IMR-90 (cell line): ENCODE measurements around the gene GDPD5. TPM values are rescaled to one million over a fixed set of nuclear protein-coding genes. Genes with fewer than 3 reads are reported as not detected.

Source experiments
- ATAC-seq: fragments of 200-7000 bp; cut with Tn5 transposase; 2 replicates; pipeline ENCODE4 v1.9.1; 2020; ENCODE audit warnings: low read depth, mild to moderate bottlenecking, moderate library complexity
- BruUV-seq: library from RNA; stranded (reverse); fragments of 400-500 nt; replicated peaks from 2 replicates; lab custom pipeline; 2021; lab: Mats Ljungman, UMichigan
- CTCF ChIA-PET: fragments of 300-600 bp; formaldehyde crosslinking; extraction: SDS; loops from one replicate; lab custom pipeline; 2021; ENCODE audit warnings: antibody characterized with exemption; lab: Yijun Ruan, JAX
- POLR2A ChIA-PET: fragments of 300-600 bp; sonication (Branson Sonifier 250); formaldehyde crosslinking; loops from one replicate; lab custom pipeline; 2022; ENCODE audit warnings: antibody characterized with exemption; ENCODE audit not compliant: unreplicated experiment; lab: Charles Lee
- DNase-seq: peaks from one replicate; pipeline ENCODE4 v3.0.0; 2013
- H2AFZ ChIP-seq: replicated peaks from 2 replicates; pipeline ENCODE3; 2013; ENCODE audit warnings: low read length, mild to moderate bottlenecking; ENCODE audit not compliant: poor library complexity
- H2AK5ac ChIP-seq: 2 replicates; pipeline ENCODE4 v1.6.1; 2013; ENCODE audit warnings: low read depth, low read length, inconsistent platforms
- H2AK9ac ChIP-seq: replicated peaks from 2 replicates; pipeline ENCODE3; 2013; ENCODE audit warnings: mild to moderate bottlenecking, low read depth, low read length, moderate library complexity; ENCODE audit not compliant: poor library complexity
- H2BK120ac ChIP-seq: 2 replicates; pipeline ENCODE4 v1.6.1; 2013; ENCODE audit warnings: low read depth, low read length, inconsistent platforms
- H2BK15ac ChIP-seq: 3 replicates; pipeline ENCODE4 v1.6.1; 2013; ENCODE audit warnings: low read depth, low read length, inconsistent platforms
- H2BK20ac ChIP-seq: 2 replicates; pipeline ENCODE4 v1.6.1; 2013; ENCODE audit warnings: low read depth, mild to moderate bottlenecking, inconsistent platforms, low read length, moderate library complexity
- H2BK5ac ChIP-seq: 2 replicates; pipeline ENCODE4 v1.6.1; 2013; ENCODE audit warnings: mild to moderate bottlenecking, low read depth, low read length, inconsistent platforms; ENCODE audit not compliant: poor library complexity, severe bottlenecking
- H3K14ac ChIP-seq: replicated peaks from 2 replicates; pipeline ENCODE4 v1.6.1; 2013; ENCODE audit warnings: low read depth, low read length, inconsistent platforms
- H3K18ac ChIP-seq: 2 replicates; pipeline ENCODE4 v1.6.1; 2013; ENCODE audit warnings: low read depth, low read length, control low read depth
- H3K23ac ChIP-seq: 2 replicates; pipeline ENCODE4 v1.6.1; 2013; ENCODE audit warnings: low read depth, low read length, inconsistent platforms
- H3K27ac ChIP-seq: 2 replicates; pipeline ENCODE4 v1.5.1; 2013; ENCODE audit warnings: mild to moderate bottlenecking, control low read depth, low read length; ENCODE audit not compliant: insufficient read depth
- H3K27me3 ChIP-seq: 2 replicates; pipeline ENCODE4 v1.6.1; 2013; ENCODE audit warnings: low read length; ENCODE audit not compliant: control insufficient read depth, insufficient read depth
- H3K36me3 ChIP-seq: 2 replicates; pipeline ENCODE4 v1.6.1; 2013; ENCODE audit warnings: low read length, mixed read lengths; ENCODE audit not compliant: control insufficient read depth, insufficient read depth
- H3K4ac ChIP-seq: 2 replicates; pipeline ENCODE4 v1.6.1; 2013; ENCODE audit warnings: low read depth, low read length, inconsistent platforms
- H3K4me1 ChIP-seq: 2 replicates; pipeline ENCODE4 v1.6.1; 2013; ENCODE audit warnings: low read length, mixed read lengths; ENCODE audit not compliant: control insufficient read depth, insufficient read depth
- H3K4me2 ChIP-seq: 2 replicates; pipeline ENCODE4 v1.6.1; 2013; ENCODE audit warnings: low read depth, mild to moderate bottlenecking, control low read depth, low read length, moderate library complexity
- H3K4me3 ChIP-seq: 2 replicates; pipeline ENCODE4 v1.5.1; 2013; ENCODE audit warnings: low read depth, mild to moderate bottlenecking, control low read depth, low read length, moderate library complexity; ENCODE audit not compliant: insufficient read depth
- H3K56ac ChIP-seq: 2 replicates; pipeline ENCODE4 v1.6.1; 2013; ENCODE audit warnings: low read length, inconsistent platforms; ENCODE audit not compliant: insufficient read depth; ENCODE audit errors: extremely low read depth
- H3K79me1 ChIP-seq, 2 experiments: 2 replicates each; pipeline ENCODE4 v1.6.1; 2013; ENCODE audit warnings: low read length in 2 of 2, inconsistent platforms in 1 of 2, low read depth in 1 of 2
- H3K9ac ChIP-seq: 2 replicates; pipeline ENCODE4 v1.6.1; 2013; ENCODE audit warnings: low read depth, low read length, control low read depth
- H3K9me1 ChIP-seq: 2 replicates; pipeline ENCODE4 v1.6.1; 2013; ENCODE audit warnings: low read length, inconsistent platforms; ENCODE audit not compliant: insufficient read depth
- H3K9me3 ChIP-seq: 2 replicates; pipeline ENCODE4 v1.6.1; 2013; ENCODE audit warnings: low read length; ENCODE audit not compliant: control insufficient read depth, insufficient read depth
- H4K20me1 ChIP-seq: 2 replicates; pipeline ENCODE4 v1.6.1; 2013; ENCODE audit warnings: low read length, inconsistent platforms; ENCODE audit not compliant: insufficient read depth
- H4K5ac ChIP-seq: 2 replicates; pipeline ENCODE4 v1.6.1; 2013; ENCODE audit warnings: mild to moderate bottlenecking, low read depth, low read length, control low read depth
- H4K8ac ChIP-seq, 2 experiments: 2 replicates each; pipeline ENCODE4 v1.6.1; 2013; ENCODE audit warnings: low read depth in 2 of 2, low read length in 2 of 2, control low read depth in 1 of 2, inconsistent platforms in 1 of 2
- H4K91ac ChIP-seq: 2 replicates; pipeline ENCODE4 v1.6.1; 2013; ENCODE audit warnings: low read depth, low read length, inconsistent platforms; ENCODE audit not compliant: insufficient read depth
- CHD1 ChIP-seq: IDR thresholded peaks from 2 replicates; pipeline ENCODE4 v1.6.1; 2012; ENCODE audit warnings: low read depth, low read length, improper control_type of control experiment
- FOS ChIP-seq: fragments of 150-350 bp; IDR thresholded peaks from 2 replicates; pipeline ENCODE4 v1.6.1; 2016; ENCODE audit warnings: low read depth, low read length
- MAZ ChIP-seq: IDR thresholded peaks from 2 replicates; pipeline ENCODE4 v1.6.1; 2012; ENCODE audit warnings: low read depth, mild to moderate bottlenecking, low read length, improper control_type of control experiment, moderate library complexity, borderline replicate concordance
- MXI1 ChIP-seq: IDR thresholded peaks from 2 replicates; pipeline ENCODE4 v1.6.1; 2012; ENCODE audit warnings: low read depth, mild to moderate bottlenecking, low read length, moderate library complexity, borderline replicate concordance
- NFE2L2 ChIP-seq: fragments of 150-350 bp; IDR thresholded peaks from 2 replicates; pipeline ENCODE4 v1.6.1; 2016; ENCODE audit warnings: low read depth, mild to moderate bottlenecking, low read length
- RAD21 ChIP-seq: IDR thresholded peaks from 2 replicates; pipeline ENCODE4 v1.6.1; 2012; ENCODE audit warnings: low read length, improper control_type of control experiment
- SMC3 ChIP-seq: fragments of 150-350 bp; IDR thresholded peaks from 2 replicates; pipeline ENCODE4 v1.6.1; 2016; ENCODE audit warnings: low read depth, mild to moderate bottlenecking, antibody characterized with exemption, low read length, moderate library complexity
- WGBS, 2 experiments: methylation state at CpG; one replicate each; pipeline versions ENCODE4 v1.1.5 to v1.1.7; 2013; ENCODE audit warnings: missing lambda C conversion rate in 2 of 2; ENCODE audit not compliant: insufficient read length in 1 of 2; ENCODE audit errors: extremely low coverage in 2 of 2; 5-methylcytosine and 5-hydroxymethylcytosine counted together
- dilution Hi-C: fragments of 300-500 bp; cut with HindIII; formaldehyde crosslinking; loops from one replicate; pipeline ENCODE4 v1.14.3; 2018; ENCODE audit warnings: low sequenced_read_pairs; ENCODE audit not compliant: unreplicated experiment
- in situ Hi-C: fragments of 300-500 bp; cut with MboI; formaldehyde crosslinking; loops from 3 replicates; pipeline ENCODE4 v1.14.3; 2019; ENCODE audit warnings: low sequenced_read_pairs, inconsistent platforms, mixed read lengths
- intact Hi-C: fragments of 100-400 bp; cut with micrococcal nuclease; formaldehyde crosslinking; loops from 2 replicates; pipeline ENCODE4 v1.10.0; 2022
- polyA plus RNA-seq, 3 experiments: library from polyadenylated mRNA; depleted of rRNA; stranded (reverse); fragments of >200 nt; gene quantifications; 2 replicates each; pipeline ENCODE4 v1.2.3, GENCODE V29; 2012; ENCODE audit warnings: low replicate concordance in 1 of 3
- total RNA-seq: library from RNA; depleted of rRNA; stranded (reverse); fragments of >200 nt; gene quantifications from 2 replicates; pipeline ENCODE4 v1.2.3, GENCODE V29; 2012
- TF ChIP-seq, protein P1 (sequence below): fragments of 150-350 bp; IDR thresholded peaks from 2 replicates; pipeline ENCODE4 v1.6.1; 2016; ENCODE audit warnings: low read depth, mild to moderate bottlenecking, low read length, moderate library complexity, borderline replicate concordance
- TF ChIP-seq, protein P2 (sequence below): fragments of 150-350 bp; IDR thresholded peaks from 2 replicates; pipeline ENCODE4 v1.6.1; 2017; ENCODE audit warnings: mild to moderate bottlenecking, antibody characterized with exemption, low read length, low read depth
- TF ChIP-seq, protein P3 (sequence below): conservative IDR thresholded peaks from 2 replicates; pipeline ENCODE4 v1.5.1; 2012; ENCODE audit warnings: mild to moderate bottlenecking, low read depth, low read length, improper control_type of control experiment

Gene GDPD5
- total and polyA plus RNA-seq, 2 of the 4 experiments (the other 2 are of a cell fraction) = 2.0 to 7.9 TPM

DNA sequence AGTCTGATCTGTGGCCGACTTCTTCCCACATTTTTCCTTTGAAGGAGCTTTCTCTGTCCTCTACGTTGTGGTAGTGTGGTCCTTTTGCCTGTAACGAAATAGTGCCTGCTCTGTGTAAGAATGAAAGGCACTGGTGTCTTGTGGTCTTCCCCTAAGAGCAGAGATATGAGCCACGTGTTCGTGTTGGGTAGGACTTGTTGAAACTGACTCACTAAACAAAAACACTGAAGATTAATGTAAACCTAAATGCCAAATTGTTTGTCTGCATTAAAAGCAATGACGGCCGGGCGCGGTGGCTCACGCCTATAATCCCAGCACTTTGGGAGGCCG is 136.5 kb downstream of the GDPD5 start:
- H2AK9ac ChIP-seq = peak overlapping the region; percentile 44
- H2BK5ac ChIP-seq = no peak overlapping the region
- H4K5ac ChIP-seq = no peak overlapping the region
- H3K4ac ChIP-seq = no peak overlapping the region
- ChIA-PET POLR2A (interaction anchor here (1.2 kb wide), 1 partner anchor 177 kb away, joined by 9 read pairs; no protein-coding TSS in a partner anchor), CTCF (interaction anchor here (0.6 to 2.9 kb wide), 8 partner anchors 17 to 187 kb away, joined by 3 to 20 read pairs (median 6); no protein-coding TSS in a partner anchor)
- in situ Hi-C loops = no loop called here
- no peak overlapping the region for H3K18ac ChIP-seq
- 0 out of 2 replicates have a peak overlapping the region, but pooled peaks have one; percentile 15 for H3K14ac ChIP-seq
- TF ChIP-seq CHD1 = no peak
- TF ChIP-seq, protein P1, sequence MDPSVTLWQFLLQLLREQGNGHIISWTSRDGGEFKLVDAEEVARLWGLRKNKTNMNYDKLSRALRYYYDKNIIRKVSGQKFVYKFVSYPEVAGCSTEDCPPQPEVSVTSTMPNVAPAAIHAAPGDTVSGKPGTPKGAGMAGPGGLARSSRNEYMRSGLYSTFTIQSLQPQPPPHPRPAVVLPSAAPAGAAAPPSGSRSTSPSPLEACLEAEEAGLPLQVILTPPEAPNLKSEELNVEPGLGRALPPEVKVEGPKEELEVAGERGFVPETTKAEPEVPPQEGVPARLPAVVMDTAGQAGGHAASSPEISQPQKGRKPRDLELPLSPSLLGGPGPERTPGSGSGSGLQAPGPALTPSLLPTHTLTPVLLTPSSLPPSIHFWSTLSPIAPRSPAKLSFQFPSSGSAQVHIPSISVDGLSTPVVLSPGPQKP = no peak
- TF ChIP-seq FOS = no peak
- no peak for TF ChIP-seq NFE2L2
- TF ChIP-seq, protein P2, sequence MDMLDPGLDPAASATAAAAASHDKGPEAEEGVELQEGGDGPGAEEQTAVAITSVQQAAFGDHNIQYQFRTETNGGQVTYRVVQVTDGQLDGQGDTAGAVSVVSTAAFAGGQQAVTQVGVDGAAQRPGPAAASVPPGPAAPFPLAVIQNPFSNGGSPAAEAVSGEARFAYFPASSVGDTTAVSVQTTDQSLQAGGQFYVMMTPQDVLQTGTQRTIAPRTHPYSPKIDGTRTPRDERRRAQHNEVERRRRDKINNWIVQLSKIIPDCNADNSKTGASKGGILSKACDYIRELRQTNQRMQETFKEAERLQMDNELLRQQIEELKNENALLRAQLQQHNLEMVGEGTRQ = peak; percentile 54; the same call in 1 of the 2 replicates
- TF ChIP-seq SMC3 = no peak
- peak; percentile 42; the same call in 1 of the 2 replicates for TF ChIP-seq MXI1
- TF ChIP-seq, protein P3, sequence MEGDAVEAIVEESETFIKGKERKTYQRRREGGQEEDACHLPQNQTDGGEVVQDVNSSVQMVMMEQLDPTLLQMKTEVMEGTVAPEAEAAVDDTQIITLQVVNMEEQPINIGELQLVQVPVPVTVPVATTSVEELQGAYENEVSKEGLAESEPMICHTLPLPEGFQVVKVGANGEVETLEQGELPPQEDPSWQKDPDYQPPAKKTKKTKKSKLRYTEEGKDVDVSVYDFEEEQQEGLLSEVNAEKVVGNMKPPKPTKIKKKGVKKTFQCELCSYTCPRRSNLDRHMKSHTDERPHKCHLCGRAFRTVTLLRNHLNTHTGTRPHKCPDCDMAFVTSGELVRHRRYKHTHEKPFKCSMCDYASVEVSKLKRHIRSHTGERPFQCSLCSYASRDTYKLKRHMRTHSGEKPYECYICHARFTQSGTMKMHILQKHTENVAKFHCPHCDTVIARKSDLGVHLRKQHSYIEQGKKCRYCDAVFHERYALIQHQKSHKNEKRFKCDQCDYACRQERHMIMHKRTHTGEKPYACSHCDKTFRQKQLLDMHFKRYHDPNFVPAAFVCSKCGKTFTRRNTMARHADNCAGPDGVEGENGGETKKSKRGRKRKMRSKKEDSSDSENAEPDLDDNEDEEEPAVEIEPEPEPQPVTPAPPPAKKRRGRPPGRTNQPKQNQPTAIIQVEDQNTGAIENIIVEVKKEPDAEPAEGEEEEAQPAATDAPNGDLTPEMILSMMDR = no peak
- no peak for TF ChIP-seq RAD21
- no peak for TF ChIP-seq MAZ
- H3K27ac ChIP-seq = no peak overlapping the region
- no peaks in the 10 kb centered on the region for H3K9me3 ChIP-seq
- peak; percentile 53 for DNase-seq
- H2AK5ac ChIP-seq = no peak overlapping the region
- H4K91ac ChIP-seq = no peak overlapping the region
- no peaks in the 10 kb centered on the region for H3K36me3 ChIP-seq
- peaks cover 4% of the 10 kb centered on the region; the same call in 1 of the 2 replicates for H4K20me1 ChIP-seq
- BruUV-seq = no TSS peak
- peaks cover 4% of the 10 kb centered on the region for H3K27me3 ChIP-seq
- no peaks in the 10 kb centered on the region for H3K9me1 ChIP-seq
- peak overlapping the region; percentile 42 for H3K4me2 ChIP-seq
- H3K4me3 ChIP-seq = no peak overlapping the region
- intact Hi-C loops = loop anchor here (5.0 kb wide), 1 partner anchor 478 kb away; no protein-coding TSS in a partner anchor
- no peak overlapping the region; a peak in 1 of 4 replicates for H4K8ac ChIP-seq
- no peaks in the 10 kb centered on the region for H3K79me1 ChIP-seq
- H2BK15ac ChIP-seq = no peak overlapping the region
- no peak overlapping the region for H3K9ac ChIP-seq
- peak; percentile 33 for ATAC-seq
- 65% methylated on average over 6 of the region's 11 CpGs; no CpG with 5 or more reads in 1 of the 2 experiments for WGBS, 2 experiments
- H2AFZ ChIP-seq = peak overlapping the region; percentile 36
- H3K56ac ChIP-seq = no peak overlapping the region
- H3K23ac ChIP-seq = no peak overlapping the region
- H3K4me1 ChIP-seq = peaks cover 4% of the 10 kb centered on the region
- H2BK120ac ChIP-seq = no peak overlapping the region
- H2BK20ac ChIP-seq = no peak overlapping the region
- dilution Hi-C loops = no loop called here
